GM18909 (cell line): Measurements from ENCODE around the gene TTC23L.
"Not testable (repeated sequence)": the region's sequence is repeated elsewhere in the genome, so short reads cannot be mapped to it uniquely, and the experiment has no call there.

Experiments
- ATAC-seq: cut with Tn5 transposase; IDR thresholded peaks from one replicate; pipeline ENCODE4 v1.9.1; 2021; ENCODE audit warnings: mild to moderate bottlenecking; ENCODE audit not compliant: unreplicated experiment, poor library complexity

TTC23L gene

DNA sequence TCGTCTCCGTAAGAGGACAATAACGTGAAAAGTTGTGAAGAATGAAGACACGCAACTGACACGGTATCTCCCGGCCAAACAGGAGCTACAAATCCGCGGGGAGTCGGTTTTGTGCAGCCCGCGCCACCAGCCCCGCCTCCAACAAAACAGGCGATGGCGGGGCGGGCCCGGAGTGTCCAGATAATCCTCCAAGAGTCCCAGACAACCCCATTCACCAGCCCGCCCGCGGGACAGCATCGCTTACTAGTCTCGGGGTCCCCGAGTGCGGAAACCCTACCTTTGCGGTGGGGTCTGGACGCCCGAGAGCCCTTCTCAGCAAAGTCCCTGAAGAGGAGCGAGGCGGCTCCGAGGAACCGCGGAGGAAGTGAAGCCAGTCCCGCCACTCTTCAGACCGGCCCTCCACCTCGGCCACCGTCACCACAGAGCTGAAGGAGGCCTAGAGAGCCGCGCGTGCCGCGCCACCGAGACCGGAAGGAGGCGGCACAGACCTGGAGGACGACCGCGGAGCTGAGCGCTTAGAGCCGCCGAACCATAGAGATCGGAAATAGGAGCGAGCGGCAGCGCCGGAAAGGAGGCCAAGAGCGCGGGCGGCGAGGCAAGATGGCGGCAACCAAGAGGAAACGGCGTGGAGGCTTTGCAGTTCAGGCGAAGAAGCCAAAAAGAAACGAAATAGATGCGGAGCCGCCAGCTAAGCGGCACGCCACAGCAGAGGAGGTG is 76.3 kb downstream of the TTC23L start, which contains the start of the genes BRIX1 and RAD1:
Gene BRIX1 (plus strand): TSS at position 573 of the 717 bp plus-strand sequence. CDS start 28 bp downstream, at position 601.
Gene RAD1 (minus strand): TSS at position 366 of the 717 bp plus-strand sequence. CDS start 612 bp downstream, outside the sequence.
- peak; percentile 99 for ATAC-seq

DNA sequence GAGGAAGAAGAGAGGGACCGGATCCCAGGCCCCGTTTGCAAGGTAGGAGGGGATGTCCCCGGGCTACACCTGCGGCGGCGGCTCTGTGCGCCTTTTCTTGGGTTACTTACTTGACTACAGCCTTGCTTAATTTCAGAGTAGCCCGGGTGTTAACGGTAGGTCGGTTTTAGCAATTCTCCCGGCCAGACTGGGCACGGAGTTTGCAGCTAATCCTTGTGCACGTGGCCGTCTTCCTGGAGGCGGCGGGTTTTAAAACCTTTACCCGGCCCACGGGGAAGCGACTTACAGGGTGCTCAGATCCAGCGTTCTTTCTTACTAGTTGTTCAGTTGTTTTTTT is 76.9 kb downstream of the TTC23L start:
- ATAC-seq = peak; percentile 14

DNA sequence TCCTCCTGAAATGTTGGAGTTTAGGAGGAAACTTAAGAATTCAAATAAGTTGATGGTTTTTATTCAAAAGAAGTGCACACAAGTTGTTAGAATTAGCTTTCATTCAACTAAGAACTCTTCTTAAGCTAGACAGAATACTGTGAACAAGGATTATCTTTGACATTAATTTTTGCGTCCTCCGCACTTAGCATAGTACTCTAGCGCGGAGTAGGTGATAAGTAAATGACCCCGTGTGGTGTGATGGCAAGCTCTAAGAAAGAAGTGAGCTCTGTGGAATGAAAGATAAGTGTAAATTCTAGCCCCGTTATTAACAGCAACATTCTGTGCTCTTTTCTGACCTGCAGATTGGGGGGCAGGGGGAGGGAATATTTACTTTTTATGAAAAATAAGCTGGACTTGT is 77.6 kb downstream of the TTC23L start:
- no peak for ATAC-seq

- ATAC-seq = no peak
Observed at GRCh38 chr5:34918025-34918424, 79.1 kb downstream of the TTC23L start.

- ATAC-seq = no peak
Observed at GRCh38 chr5:34919077-34919476, 80.1 kb downstream of the TTC23L start.

GRCh38 chr5:34923256-34923655 is 84.3 kb downstream of the TTC23L start:
- not testable (repeated sequence) for ATAC-seq

DNA sequence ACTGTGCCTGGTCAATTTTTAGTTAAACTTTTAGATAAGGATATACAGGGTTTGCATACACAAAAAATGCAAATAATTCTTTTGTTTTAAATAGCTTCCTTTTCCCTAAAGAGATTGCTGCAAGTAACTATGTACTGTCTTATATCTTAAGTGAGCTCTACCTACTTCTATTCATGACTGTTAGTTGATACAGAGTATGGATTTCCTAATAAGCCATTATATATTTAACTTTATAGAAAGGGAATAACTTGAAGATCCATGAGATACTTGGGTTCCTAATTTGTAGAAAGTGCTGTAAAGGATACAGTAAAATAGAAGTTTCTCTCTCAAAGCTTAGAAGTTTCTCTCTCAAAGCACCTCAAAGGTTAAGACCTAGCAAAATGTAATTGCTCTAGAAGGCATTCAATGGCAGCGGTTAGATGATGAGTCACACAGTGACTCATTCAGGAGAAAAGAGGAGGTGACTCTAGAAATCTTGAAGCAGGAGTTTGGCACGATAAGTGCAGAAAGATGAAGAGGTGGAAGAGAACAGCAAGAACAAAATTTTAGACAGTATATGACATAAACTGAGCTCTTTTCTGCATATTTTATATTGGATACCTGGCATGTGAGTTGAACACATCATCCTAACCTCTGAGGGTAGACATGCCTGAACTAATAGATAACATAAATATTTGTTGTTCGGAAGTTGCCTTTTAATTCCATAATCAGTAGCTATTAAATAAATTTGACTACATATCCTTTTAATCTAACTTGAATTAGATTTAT is 84.9 kb downstream of the TTC23L start:
- peak; percentile 74 for ATAC-seq

- no peak for ATAC-seq
Observed at GRCh38 chr5:34924462-34924765, 85.5 kb downstream of the TTC23L start.

DNA sequence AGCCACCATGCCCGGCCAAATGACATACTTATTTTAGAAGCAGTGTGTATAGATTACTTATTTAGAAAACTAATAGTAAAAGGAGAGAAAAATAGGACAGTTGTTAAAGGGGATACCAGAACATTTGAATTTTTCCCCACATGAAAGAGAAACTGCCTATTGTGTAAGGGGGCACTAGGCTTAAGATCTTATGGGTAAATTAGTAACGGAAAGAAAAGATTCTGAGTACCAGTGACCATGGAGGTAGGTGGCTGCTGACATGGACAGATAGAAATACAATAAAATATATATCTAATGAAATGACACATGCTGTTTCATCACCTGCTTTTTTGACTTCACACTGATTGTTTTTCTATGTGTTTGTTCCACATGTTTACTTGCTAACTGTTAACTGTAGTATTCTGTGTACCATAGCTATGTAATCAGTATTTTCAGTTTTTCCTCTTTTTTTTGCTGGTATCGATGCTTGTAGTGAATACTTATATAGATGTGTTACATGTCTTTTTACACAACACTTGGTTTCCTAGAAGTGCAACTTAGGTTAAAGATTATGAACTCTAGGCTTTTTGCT is 87.4 kb downstream of the TTC23L start:
- no peak for ATAC-seq

DNA sequence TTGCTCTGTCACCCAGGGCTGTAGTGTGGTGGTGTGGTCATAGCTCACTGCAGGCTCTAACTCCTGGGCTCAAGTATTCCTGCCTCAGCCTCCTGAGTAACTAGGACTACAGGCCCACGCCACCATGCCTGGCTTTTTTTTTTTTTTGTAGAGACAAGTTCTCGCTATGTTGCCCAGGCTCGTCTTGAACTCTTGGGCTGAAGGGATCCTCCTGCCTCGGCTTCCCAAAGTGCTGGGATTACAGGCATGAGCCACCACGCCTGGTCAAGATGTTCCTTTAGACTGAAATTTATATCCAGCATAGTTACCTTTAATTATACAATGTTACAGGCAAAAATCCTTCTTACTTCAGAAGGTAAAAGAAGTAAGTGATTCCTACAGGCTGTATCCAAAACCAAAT is 88.8 kb downstream of the TTC23L start:
- no peak for ATAC-seq

DNA sequence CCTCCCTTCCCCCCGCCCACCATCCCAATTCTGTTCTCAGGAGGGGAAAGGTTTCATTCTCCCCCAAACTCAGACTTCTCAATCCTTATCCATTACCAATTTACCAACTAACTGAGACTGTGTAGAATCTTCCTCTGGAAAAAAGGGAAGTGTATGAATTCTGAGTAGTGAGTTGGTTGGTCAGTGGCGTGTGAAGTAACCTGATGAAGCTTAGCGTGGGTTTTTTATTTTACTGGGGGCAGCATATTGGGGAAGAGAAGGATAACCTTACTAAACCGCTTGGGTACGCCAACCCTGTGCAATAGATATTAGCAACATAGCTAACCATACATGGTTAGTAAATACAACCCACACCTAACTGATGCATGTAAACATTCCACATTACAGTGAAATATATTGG is 89.3 kb downstream of the TTC23L start:
- no peak for ATAC-seq

DNA sequence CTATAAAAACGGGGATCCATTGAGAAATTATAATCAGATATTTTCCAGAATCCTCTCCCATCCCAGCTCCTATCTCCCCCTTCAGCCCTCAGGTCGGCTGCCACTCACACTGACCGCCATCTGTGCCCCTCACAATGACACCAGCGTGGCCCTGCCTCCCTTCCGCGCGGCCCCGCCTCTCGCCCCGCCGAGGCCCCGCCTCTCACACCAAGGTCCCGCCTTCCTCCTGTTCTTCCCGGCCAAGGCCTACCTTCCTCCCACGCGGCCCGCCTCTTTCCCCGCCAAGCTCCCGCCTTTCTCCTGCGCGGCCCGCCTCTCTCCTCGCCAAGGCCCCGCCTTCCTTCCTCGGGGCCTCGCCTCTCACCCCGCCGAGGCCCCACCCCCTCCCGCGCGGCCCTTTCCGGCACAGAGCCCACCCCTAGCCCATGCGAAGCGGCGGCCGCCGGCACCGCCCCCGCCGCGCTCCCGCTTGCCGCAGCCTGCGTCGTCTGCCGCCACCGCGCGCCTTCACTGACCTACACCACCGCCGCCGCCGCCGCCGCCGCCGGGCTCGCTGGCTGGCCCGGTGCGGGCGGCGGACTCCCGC is 90.3 kb downstream of the TTC23L start, which contains the start of gene DNAJC21:
Gene DNAJC21 (plus strand): TSS at position 426 of the 586 bp plus-strand sequence. CDS start 261 bp downstream, outside the sequence.
- ATAC-seq = peak; percentile 89

DNA sequence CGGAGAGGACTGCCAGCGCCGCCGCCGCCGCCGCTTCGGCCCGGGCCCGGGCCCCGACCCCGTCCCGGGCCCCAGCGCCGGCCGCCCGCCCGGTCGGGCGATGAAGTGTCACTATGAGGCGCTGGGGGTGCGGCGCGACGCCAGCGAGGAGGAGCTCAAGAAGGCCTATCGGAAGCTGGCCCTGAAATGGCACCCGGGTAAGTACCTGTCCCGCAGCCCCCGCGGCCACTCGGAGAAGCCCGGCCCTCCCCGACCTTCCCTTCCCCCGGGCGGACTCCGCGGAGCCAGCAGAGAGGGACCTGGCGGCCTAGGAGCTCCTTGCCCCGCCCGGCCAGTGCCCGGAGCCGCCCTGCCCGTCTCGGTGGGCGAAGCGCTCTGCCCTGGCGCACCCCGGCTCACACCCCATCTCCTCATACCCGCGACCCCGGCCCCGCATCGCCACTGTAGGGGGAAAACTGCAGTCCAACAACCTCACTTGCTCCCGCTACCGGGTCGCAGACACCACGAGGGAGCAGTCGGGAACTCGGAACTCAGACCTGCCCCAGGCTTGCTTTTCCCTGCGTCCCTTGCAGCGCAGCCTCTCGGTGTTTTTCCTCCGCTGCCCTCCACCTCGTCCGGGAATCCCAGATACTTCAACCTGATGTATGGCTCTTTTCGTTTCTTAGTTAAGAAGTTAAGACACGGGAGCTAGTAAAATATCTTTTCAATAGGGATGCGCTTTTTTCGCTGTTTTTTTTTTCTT is 90.9 kb downstream of the TTC23L start:
- ATAC-seq = peak; percentile 81

GRCh38 chr5:34930462-34930844 is 91.5 kb downstream of the TTC23L start:
- no peak for ATAC-seq

DNA sequence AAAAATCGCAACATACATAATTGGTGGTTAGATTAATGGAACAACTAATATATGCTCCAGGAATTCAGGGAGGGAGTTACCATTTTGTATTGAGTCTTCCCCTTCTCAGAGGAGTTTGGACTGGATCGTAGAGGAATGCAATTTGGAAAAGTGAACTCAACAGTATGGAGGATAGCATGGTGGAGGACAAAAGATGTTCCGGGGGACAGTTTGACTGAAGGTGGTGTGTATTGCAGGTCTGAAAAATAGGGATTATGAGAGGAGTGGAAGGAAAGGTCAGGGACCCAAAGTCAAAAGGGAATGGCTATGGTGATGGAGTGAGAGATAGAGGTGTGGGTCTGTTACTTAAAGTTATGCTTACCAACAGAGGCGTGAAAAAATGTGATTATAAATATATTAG is 91.9 kb downstream of the TTC23L start:
- ATAC-seq = no peak

DNA sequence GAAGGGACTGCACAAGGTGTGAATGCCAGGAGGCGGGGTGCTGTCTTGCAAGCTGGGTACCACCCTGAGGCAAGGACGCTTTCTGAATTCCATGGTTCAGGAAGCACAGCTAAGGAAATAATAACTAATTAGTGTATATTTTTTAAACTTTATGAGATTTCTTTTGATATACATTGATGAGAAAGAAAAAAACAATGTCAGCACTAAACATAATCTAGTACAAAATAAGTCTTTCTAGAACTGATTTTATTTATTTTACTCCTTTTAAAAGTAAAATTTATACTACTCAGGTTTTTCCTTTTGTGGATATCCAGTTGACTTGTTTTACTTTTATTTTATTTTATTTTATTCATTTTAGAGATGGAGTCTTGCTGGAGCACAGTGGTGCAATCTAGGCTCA is 94.0 kb downstream of the TTC23L start:
- no peak for ATAC-seq

DNA sequence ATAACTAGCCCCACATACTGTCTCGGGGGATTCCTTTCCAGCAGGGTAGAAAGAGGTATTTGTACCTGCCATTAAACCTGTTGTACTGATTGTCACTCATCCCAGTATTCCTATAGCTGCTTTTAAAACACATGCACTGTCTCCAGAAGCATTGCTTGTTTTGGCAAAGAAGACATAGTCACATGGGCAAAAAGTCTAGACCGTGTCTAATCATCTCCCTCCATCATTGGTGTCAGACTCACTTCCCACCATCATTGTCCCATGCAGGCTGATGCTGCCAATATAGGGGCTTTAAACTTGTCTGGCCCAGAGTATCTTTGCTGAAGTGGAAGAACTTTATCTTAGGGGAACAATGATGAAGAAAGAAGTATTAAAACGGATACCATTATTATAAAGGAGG is 103.0 kb downstream of the TTC23L start:
- no peak for ATAC-seq

DNA sequence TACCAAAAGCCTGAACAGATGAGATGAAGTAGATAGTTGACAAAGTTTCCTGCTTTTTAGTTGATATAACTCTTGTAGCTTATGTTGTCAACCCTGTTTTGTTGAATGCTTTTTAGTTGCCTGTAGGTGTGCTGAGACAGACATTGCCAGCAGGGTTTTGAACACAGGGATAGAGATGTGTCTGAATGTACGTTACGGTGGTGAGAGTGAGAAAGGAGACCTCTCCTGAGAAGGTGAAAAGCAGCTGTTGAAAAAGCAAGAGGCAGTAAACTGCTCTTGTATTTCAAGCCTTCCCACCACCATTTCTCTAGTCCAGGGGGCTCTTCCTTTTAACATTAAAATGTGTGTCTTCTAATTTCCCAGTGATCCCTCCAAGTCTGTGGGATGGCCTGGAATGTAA is 105.1 kb downstream of the TTC23L start:
- ATAC-seq = no peak

DNA sequence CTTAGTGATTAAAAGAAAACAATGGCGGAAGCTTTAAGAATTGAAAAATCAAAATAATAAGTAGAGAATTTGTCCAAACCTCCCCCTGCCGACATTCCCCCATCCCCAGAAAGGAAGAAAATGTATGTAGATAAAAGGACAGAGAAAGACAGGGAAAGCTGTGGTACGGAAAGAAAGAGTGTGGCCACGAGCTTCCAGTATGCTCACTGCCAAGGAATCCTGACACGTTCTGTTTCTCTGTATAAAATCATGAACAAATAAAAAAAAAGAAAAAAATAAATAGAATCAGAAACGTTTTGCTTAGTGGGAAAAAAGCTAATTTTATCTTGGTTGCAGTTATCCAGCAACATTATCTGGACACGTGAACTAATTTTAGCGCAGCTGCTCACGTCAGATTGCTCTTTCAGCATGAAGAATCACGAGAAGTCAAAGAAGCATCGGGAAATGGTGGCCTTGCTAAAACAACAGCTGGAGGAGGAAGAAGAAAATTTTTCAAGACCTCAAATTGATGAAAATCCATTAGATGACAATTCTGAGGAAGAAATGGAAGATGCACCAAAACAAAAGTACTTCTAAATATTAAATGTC is 105.6 kb downstream of the TTC23L start:
- ATAC-seq = no peak
